Measurements from ENCODE around the gene DNAAF8. TPM values are rescaled to one million over a fixed set of nuclear protein-coding genes. Genes with fewer than 3 reads are reported as not detected.

Gene DNAAF8
- total RNA-seq, 4 donors from 2014 or later, result 0.21 to 0.42 (median 0.38) TPM; not detected in 1

DNA sequence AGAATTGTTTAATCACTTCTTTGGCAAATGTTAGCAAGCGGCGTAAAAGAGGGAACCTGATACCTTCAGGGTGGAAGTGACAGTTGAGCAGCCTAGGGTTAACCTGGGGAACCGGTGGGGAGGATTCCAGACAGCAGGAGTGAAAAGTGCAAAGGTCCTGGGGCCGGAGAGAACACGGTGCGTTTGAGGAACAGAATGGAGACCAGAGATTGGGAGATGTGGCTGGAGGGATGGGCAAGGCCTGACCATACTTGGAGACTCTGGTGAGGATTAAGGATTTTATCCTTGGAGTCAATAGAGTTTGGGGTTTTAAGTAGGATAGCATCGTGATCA, 34.9 kb downstream of the DNAAF8 start:
- intact Hi-C loops (cut with DNase I), result no loop called here
- WGBS, 2 donors, result 54 to 65% methylated on average over 7 of the region's 7 CpGs
- H3K4me3 ChIP-seq, result peak overlapping the region in 3 of 4 donors; percentile 74 to 94 (median 93)
- no peak for DNase-seq
- H3K27me3 ChIP-seq, result no peaks in the 10 kb centered on the region
- peak overlapping the region; percentile 89 to 96 (median 93) for H3K27ac ChIP-seq
- TF ChIP-seq, protein P1, sequence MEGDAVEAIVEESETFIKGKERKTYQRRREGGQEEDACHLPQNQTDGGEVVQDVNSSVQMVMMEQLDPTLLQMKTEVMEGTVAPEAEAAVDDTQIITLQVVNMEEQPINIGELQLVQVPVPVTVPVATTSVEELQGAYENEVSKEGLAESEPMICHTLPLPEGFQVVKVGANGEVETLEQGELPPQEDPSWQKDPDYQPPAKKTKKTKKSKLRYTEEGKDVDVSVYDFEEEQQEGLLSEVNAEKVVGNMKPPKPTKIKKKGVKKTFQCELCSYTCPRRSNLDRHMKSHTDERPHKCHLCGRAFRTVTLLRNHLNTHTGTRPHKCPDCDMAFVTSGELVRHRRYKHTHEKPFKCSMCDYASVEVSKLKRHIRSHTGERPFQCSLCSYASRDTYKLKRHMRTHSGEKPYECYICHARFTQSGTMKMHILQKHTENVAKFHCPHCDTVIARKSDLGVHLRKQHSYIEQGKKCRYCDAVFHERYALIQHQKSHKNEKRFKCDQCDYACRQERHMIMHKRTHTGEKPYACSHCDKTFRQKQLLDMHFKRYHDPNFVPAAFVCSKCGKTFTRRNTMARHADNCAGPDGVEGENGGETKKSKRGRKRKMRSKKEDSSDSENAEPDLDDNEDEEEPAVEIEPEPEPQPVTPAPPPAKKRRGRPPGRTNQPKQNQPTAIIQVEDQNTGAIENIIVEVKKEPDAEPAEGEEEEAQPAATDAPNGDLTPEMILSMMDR (IDR thresholded peaks at IDR 0.05), result no peak
- no peak for TF ChIP-seq POLR2A (IDR thresholded peaks at IDR 0.05)
- peaks cover 0 to 13% (median 0%) of the 10 kb centered on the region in 3 donors for H3K36me3 ChIP-seq
- H3K4me1 ChIP-seq, result peaks cover 24 to 43% (median 25%) of the 10 kb centered on the region in 3 donors
- H3K9me3 ChIP-seq, result no peaks in the 10 kb centered on the region

DNA sequence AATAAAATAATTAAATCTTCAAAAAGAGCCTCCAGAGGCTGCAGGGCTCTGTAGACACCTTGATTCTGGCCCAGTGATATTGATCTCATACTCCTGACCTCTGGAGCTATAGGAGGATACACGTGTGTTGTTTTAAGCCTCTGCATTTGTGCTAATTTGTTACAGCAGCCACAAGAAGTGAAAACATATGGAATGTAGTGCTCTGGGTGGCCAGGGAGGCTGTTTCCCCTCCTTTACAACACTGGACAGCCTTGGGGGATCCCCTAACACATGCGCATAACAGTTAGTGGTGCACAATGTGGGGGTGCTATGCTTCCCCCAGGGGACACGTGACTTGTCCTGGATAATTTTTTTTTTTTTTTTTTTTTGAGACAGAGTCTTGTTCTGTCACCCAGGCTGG, 37.3 kb downstream of the DNAAF8 start:
- 52 to 55% methylated on average over 3 of the region's 3 CpGs for WGBS, 2 donors
- Histone ChIP-seq H3K4me3 (no peak overlapping the region), H3K36me3 (no peaks in the 10 kb centered on the region), H3K27me3 (peaks cover 0 to 4% (median 0%) of the 10 kb centered on the region in 4 donors), H3K27ac (no peak overlapping the region), H3K4me1 (peaks cover 13 to 22% (median 13%) of the 10 kb centered on the region in 3 donors), H3K9me3 (no peaks in the 10 kb centered on the region)
- TF ChIP-seq POLR2A (IDR thresholded peaks at IDR 0.05), result no peak
- TF ChIP-seq, protein P1 (IDR thresholded peaks at IDR 0.05), result no peak
- intact Hi-C loops (cut with DNase I), result no loop called here
- no peak for DNase-seq

DNA sequence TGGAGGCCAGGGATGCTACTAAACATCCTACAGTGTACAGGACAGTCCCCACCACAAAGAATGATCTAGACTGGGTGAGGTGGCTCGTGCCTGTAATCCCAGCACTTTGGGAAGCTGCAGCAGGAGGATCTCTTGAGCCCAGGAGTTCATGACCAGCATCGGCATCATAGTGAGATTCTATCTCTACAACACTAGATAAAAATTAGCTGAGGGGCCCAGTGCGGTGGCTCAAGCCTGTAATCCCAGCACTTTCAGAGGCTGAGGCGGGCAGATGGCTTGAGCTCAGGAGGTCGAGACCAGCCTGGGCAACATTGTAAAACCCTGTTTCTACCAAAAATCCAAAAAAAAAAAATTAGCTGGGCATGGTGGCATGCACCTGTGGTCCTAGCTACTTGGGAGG, 38.0 kb downstream of the DNAAF8 start:
- H3K27me3 ChIP-seq, result peaks cover 0 to 4% (median 0%) of the 10 kb centered on the region in 4 donors
- 75 to 87% methylated on average over 4 to 5 of the region's 5 CpGs for WGBS, 2 donors
- no peak for DNase-seq
- intact Hi-C loops (cut with DNase I), result no loop called here
- no peak overlapping the region for H3K4me3 ChIP-seq
- H3K36me3 ChIP-seq, result no peaks in the 10 kb centered on the region
- no peak for TF ChIP-seq POLR2A (IDR thresholded peaks at IDR 0.05)
- TF ChIP-seq, protein P1 (IDR thresholded peaks at IDR 0.05), result no peak
- peaks cover 11 to 19% (median 12%) of the 10 kb centered on the region in 3 donors for H3K4me1 ChIP-seq
- no peaks in the 10 kb centered on the region for H3K9me3 ChIP-seq
- no peak overlapping the region for H3K27ac ChIP-seq

DNA sequence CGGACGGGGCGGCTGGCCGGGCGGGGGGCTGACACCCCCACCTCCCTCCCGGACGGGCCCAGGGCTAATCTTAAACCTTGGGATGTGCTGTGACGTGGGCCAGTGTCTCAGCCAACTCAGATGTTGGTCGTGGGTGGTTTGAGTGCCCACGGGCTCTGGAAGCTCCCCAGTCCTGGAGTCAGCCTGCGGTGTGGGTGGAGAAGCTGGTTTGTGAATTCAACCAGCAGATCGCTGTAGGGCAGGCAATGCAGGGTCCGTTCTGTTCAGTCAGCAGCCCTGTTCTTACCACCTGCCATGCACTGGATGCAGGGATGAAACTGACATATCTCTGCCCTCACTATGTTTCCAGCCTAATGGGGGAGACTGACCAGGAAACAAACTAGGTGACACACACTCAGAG, 40.7 kb downstream of the DNAAF8 start:
- WGBS, 2 donors, result 40 to 50% methylated on average over 1 of the region's 13 CpGs
- intact Hi-C loops (cut with DNase I), result no loop called here
- DNase-seq, result no peak
- no peak overlapping the region for H3K27ac ChIP-seq
- peaks cover 0 to 4% (median 0%) of the 10 kb centered on the region in 4 donors for H3K27me3 ChIP-seq
- TF ChIP-seq POLR2A (IDR thresholded peaks at IDR 0.05), result no peak
- TF ChIP-seq, protein P1 (IDR thresholded peaks at IDR 0.05), result no peak
- H3K9me3 ChIP-seq, result no peaks in the 10 kb centered on the region
- no peaks in the 10 kb centered on the region for H3K4me1 ChIP-seq
- no peak overlapping the region for H3K4me3 ChIP-seq
- no peaks in the 10 kb centered on the region for H3K36me3 ChIP-seq

DNA sequence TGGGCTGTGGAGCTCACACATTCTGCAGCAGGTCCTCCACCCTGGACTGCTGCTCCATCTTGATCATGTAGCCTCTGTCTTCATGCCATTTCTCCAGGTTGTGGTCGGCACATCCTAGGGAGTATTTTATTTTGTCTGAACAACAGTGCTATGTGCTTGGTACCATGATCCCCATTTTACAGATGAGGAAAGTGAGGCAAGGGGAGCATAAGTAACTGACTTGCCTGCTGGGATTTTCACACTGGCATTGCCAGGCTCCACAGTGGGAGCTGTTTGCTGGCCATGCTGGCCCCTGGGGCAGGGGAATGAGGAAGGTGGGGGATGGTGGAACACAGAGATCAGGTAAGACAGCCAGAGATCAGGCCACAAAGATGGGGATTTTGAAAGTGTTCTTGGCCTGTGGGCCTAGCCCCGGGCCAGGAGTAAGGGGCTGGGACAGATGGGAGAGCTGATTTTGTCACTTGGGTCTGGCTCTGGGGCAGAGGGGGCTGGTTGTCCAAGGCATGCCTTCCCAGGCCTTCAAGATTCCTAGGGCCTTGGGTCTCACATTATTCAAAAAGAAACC, 41.9 kb downstream of the DNAAF8 start:
- WGBS, 2 donors, result 92 to 94% methylated on average over 2 of the region's 2 CpGs

More for the DNA sequence above, 41.9 kb downstream of the DNAAF8 start:
- H3K27me3 ChIP-seq, result peaks cover 0 to 4% (median 0%) of the 10 kb centered on the region in 4 donors
- no peak for DNase-seq
- H3K36me3 ChIP-seq, result no peaks in the 10 kb centered on the region
- intact Hi-C loops (cut with DNase I), result no loop called here
- H3K4me3 ChIP-seq, result no peak overlapping the region
- TF ChIP-seq POLR2A (IDR thresholded peaks at IDR 0.05), result no peak
- TF ChIP-seq, protein P1 (IDR thresholded peaks at IDR 0.05), result no peak
- H3K4me1 ChIP-seq, result no peaks in the 10 kb centered on the region
- H3K27ac ChIP-seq, result no peak overlapping the region
- H3K9me3 ChIP-seq, result no peaks in the 10 kb centered on the region
